MM.1S (cell line): ENCODE measurements around the gene ATP1A4.

Experiments
- DNase-seq: peaks from one replicate; pipeline ENCODE4 v3.0.0-alpha.2; 2015
- H2AFZ ChIP-seq: fragments of 300-600 bp; sonication (generic); 2 replicates; pipeline ENCODE4 v1.6.0; 2016; ENCODE audit warnings: antibody characterized with exemption, low read length
- H3F3A ChIP-seq: fragments of 300-600 bp; sonication (generic); 2 replicates; pipeline ENCODE4 v1.6.1; 2016; ENCODE audit warnings: mild to moderate bottlenecking, antibody characterized with exemption, low read length, moderate library complexity, mixed read lengths; ENCODE audit not compliant: insufficient read depth
- H3K27ac ChIP-seq: fragments of 300-600 bp; sonication (generic); 2 replicates; pipeline ENCODE4 v1.5.1; 2016; ENCODE audit warnings: mild to moderate bottlenecking, low read length
- H3K27me3 ChIP-seq: fragments of 300-600 bp; sonication (generic); replicated peaks from 2 replicates; pipeline ENCODE4 v1.6.0; 2016; ENCODE audit warnings: low read length; ENCODE audit not compliant: insufficient read depth
- H3K36me3 ChIP-seq: fragments of 300-600 bp; sonication (generic); replicated peaks from 2 replicates; pipeline ENCODE4 v1.6.1; 2016; ENCODE audit warnings: mild to moderate bottlenecking, low read length, mixed read lengths; ENCODE audit not compliant: insufficient read depth
- H3K4me1 ChIP-seq: fragments of 300-600 bp; sonication (generic); 2 replicates; pipeline ENCODE4 v1.6.1; 2016; ENCODE audit warnings: low read length, mixed read lengths
- H3K4me2 ChIP-seq: fragments of 300-600 bp; sonication (generic); 2 replicates; pipeline ENCODE4 v1.6.0; 2016; ENCODE audit warnings: low read depth, low read length
- H3K4me3 ChIP-seq: fragments of 300-600 bp; sonication (generic); 2 replicates; pipeline ENCODE4 v1.5.1; 2016; ENCODE audit warnings: low read length, mixed read lengths
- H3K79me2 ChIP-seq: fragments of 300-600 bp; sonication (generic); 2 replicates; pipeline ENCODE4 v1.6.1; 2016; ENCODE audit warnings: mixed run types, low read length, mixed read lengths
- H3K9ac ChIP-seq: fragments of 300-600 bp; sonication (generic); 2 replicates; pipeline ENCODE4 v1.6.1; 2016; ENCODE audit warnings: low read length, mixed read lengths
- H3K9me2 ChIP-seq: fragments of 300-600 bp; sonication (generic); replicated peaks from 2 replicates; pipeline ENCODE4 v1.6.1; 2016; ENCODE audit warnings: mild to moderate bottlenecking, low read length, mixed read lengths; ENCODE audit not compliant: insufficient read depth
- H3K9me3 ChIP-seq: fragments of 300-600 bp; sonication (generic); replicated peaks from 2 replicates; pipeline ENCODE4 v1.6.1; 2016; ENCODE audit warnings: mild to moderate bottlenecking, low read length, mixed read lengths; ENCODE audit not compliant: insufficient read depth
- H4K20me1 ChIP-seq: fragments of 300-600 bp; sonication (generic); 2 replicates; pipeline ENCODE4 v1.6.1; 2016; ENCODE audit warnings: mild to moderate bottlenecking, low read length, moderate library complexity, mixed read lengths; ENCODE audit not compliant: insufficient read depth
- EZH2 ChIP-seq: fragments of 300-600 bp; sonication (generic); optimal IDR thresholded peaks from 2 replicates; pipeline ENCODE3; 2017; ENCODE audit warnings: low read depth, mild to moderate bottlenecking, antibody characterized with exemption, low read length, mixed read lengths
- EZH2phosphoT487 ChIP-seq: fragments of 300-600 bp; sonication (generic); IDR thresholded peaks from 2 replicates; pipeline ENCODE4 v1.6.1; 2018; ENCODE audit warnings: antibody characterized with exemption, low read length
- TF ChIP-seq, protein P1 (sequence below): fragments of 300-600 bp; sonication (generic); IDR thresholded peaks from 2 replicates; pipeline ENCODE4 v1.5.1; 2016; ENCODE audit warnings: antibody characterized with exemption, low read length, mixed read lengths

The ATP1A4 gene

GRCh38 chr1:160228431-160228830 lies 77.0 kb downstream of the ATP1A4 start:
- H3K9me3 ChIP-seq, result no peaks in the 10 kb centered on the region

GRCh38 chr1:160232911-160233310 lies 81.5 kb downstream of the ATP1A4 start:
- TF ChIP-seq, protein P1, sequence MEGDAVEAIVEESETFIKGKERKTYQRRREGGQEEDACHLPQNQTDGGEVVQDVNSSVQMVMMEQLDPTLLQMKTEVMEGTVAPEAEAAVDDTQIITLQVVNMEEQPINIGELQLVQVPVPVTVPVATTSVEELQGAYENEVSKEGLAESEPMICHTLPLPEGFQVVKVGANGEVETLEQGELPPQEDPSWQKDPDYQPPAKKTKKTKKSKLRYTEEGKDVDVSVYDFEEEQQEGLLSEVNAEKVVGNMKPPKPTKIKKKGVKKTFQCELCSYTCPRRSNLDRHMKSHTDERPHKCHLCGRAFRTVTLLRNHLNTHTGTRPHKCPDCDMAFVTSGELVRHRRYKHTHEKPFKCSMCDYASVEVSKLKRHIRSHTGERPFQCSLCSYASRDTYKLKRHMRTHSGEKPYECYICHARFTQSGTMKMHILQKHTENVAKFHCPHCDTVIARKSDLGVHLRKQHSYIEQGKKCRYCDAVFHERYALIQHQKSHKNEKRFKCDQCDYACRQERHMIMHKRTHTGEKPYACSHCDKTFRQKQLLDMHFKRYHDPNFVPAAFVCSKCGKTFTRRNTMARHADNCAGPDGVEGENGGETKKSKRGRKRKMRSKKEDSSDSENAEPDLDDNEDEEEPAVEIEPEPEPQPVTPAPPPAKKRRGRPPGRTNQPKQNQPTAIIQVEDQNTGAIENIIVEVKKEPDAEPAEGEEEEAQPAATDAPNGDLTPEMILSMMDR, result no peak
- no peak for TF ChIP-seq EZH2
- no peak for TF ChIP-seq EZH2phosphoT487

More at GRCh38 chr1:160228431-160228830, 77.0 kb downstream of the ATP1A4 start:
- Histone ChIP-seq H4K20me1 (no peaks in the 10 kb centered on the region), H3K4me1 (peaks cover 11% of the 10 kb centered on the region), H3K36me3 (peaks cover 22% of the 10 kb centered on the region; the same call in 1 of the 2 replicates), H3K4me3 (no peak overlapping the region), H3K27ac (no peak overlapping the region), H2AFZ (no peak overlapping the region), H3K79me2 (peaks cover under 1% of the 10 kb centered on the region; the same call in 1 of the 2 replicates), H3K4me2 (no peak overlapping the region), H3K27me3 (no peaks in the 10 kb centered on the region), H3F3A (peaks cover 4% of the 10 kb centered on the region; the same call in 1 of the 2 replicates), H3K9me2 (no peaks in the 10 kb centered on the region), H3K9ac (no peak overlapping the region)
- TF ChIP-seq EZH2, result no peak
- TF ChIP-seq, protein P1, result no peak
- no peak for TF ChIP-seq EZH2phosphoT487
- DNase-seq, result no peak

More at GRCh38 chr1:160232911-160233310, 81.5 kb downstream of the ATP1A4 start:
- Histone ChIP-seq H3K4me1 (0 out of 2 replicates have a peak, but pooled peaks cover under 1% of the 10 kb centered on the region), H3K27ac (no peak overlapping the region), H3K4me3 (no peak overlapping the region), H3K9me2 (no peaks in the 10 kb centered on the region), H3K9ac (no peak overlapping the region), H4K20me1 (no peaks in the 10 kb centered on the region), H2AFZ (no peak overlapping the region), H3K27me3 (no peaks in the 10 kb centered on the region), H3K4me2 (no peak overlapping the region), H3K79me2 (peaks cover 5% of the 10 kb centered on the region; the same call in 1 of the 2 replicates), H3F3A (no peaks in the 10 kb centered on the region), H3K9me3 (no peaks in the 10 kb centered on the region), H3K36me3 (peaks cover 16% of the 10 kb centered on the region)
- no peak for DNase-seq
